B cell (primary cell): ENCODE measurements around the gene UQCR11. TPM values are rescaled to one million over a fixed set of nuclear protein-coding genes. Genes with fewer than 3 reads are reported as not detected.

Experiments
- ATAC-seq: fragments of 200-7000 bp; cut with Tn5 transposase; one replicate; pipeline ENCODE4 v1.10.0; 2021; ENCODE audit warnings: low read depth, mild to moderate bottlenecking, moderate number of reproducible peaks, moderate library complexity
- CTCF ChIA-PET: fragments of 350-600 bp; sonication (Branson Sonifier 250); formaldehyde crosslinking; loops from one replicate; lab custom pipeline; 2021; ENCODE audit warnings: antibody characterized with exemption, inconsistent platforms; lab: Charles Lee
- POLR2A ChIA-PET: fragments of 350-600 bp; sonication (Branson Sonifier 250); formaldehyde crosslinking; loops from one replicate; lab custom pipeline; 2021; ENCODE audit warnings: antibody characterized with exemption; lab: Charles Lee
- DNase-seq: peaks from one replicate; pipeline ENCODE4 v3.0.0; 2013
- H2AFZ ChIP-seq: 2 replicates; pipeline ENCODE4 v1.6.1; 2012; ENCODE audit warnings: mild to moderate bottlenecking, low read depth, low read length; ENCODE audit not compliant: insufficient read depth, poor library complexity, severe bottlenecking
- H3K27ac ChIP-seq, 2 donors: 1 replicate in 1 of 2; 2 replicates in 1 of 2; pipeline ENCODE4 v1.5.1; 2012 to 2013; ENCODE audit warnings: low read length in 2 of 2, mild to moderate bottlenecking in 2 of 2, moderate library complexity in 1 of 2
- H3K27me3 ChIP-seq, 4 experiments: fragments of 200-600 bp in 1 of 4; sonication (generic) in 1 of 4; replicated peaks in 1 of 4; 1 replicate in 2 of 4; 2 replicates in 2 of 4; pipeline versions ENCODE4 v1.6.1 to v1.7.0; 2013 to 2016; ENCODE audit warnings: low read length in 3 of 4, mild to moderate bottlenecking in 2 of 4, mixed read lengths in 1 of 4, moderate library complexity in 1 of 4; ENCODE audit not compliant: insufficient read depth in 4 of 4, control insufficient read depth in 3 of 4; ENCODE audit errors: control extremely low read depth in 1 of 4
- H3K36me3 ChIP-seq, 2 experiments: replicated peaks in 1 of 2; 1 replicate in 1 of 2; 2 replicates in 1 of 2; pipeline versions ENCODE4 v1.6.1 to v1.7.1; 2013; ENCODE audit warnings: low read length in 1 of 2; ENCODE audit not compliant: insufficient read depth in 2 of 2, control insufficient read depth in 1 of 2; ENCODE audit errors: control extremely low read depth in 1 of 2, extremely low read depth in 1 of 2
- H3K4me1 ChIP-seq, 2 donors: fragments of 200-600 bp in 1 of 2; sonication (generic) in 1 of 2; 1 replicate in 1 of 2; 2 replicates in 1 of 2; pipeline versions ENCODE4 v1.5.1 to v1.6.1; 2013 to 2017; ENCODE audit warnings: low read length in 2 of 2; ENCODE audit not compliant: control insufficient read depth in 2 of 2, insufficient read depth in 2 of 2
- H3K4me2 ChIP-seq: replicated peaks from 2 replicates; pipeline ENCODE3; 2012; ENCODE audit warnings: mild to moderate bottlenecking, low read depth, low read length; ENCODE audit not compliant: poor library complexity, severe bottlenecking
- H3K4me3 ChIP-seq, 5 experiments: fragments of 200-600 bp in 1 of 5; sonication (generic) in 1 of 5; 1 replicate in 3 of 5; 2 replicates in 2 of 5; pipeline versions ENCODE4 v1.5.1 to v1.7.0; 2011 to 2016; ENCODE audit warnings: low read length in 4 of 5, mild to moderate bottlenecking in 4 of 5, low read depth in 2 of 5, control low read depth in 1 of 5, moderate library complexity in 1 of 5; ENCODE audit not compliant: insufficient read depth in 1 of 5; ENCODE audit errors: control extremely low read depth in 1 of 5, extremely low read depth in 1 of 5
- H3K79me2 ChIP-seq: fragments of 200-600 bp; sonication (generic); one replicate; pipeline ENCODE4 v1.6.0; 2016; ENCODE audit warnings: low read length; ENCODE audit not compliant: control insufficient read depth, insufficient read depth
- H3K9ac ChIP-seq: fragments of 200-600 bp; sonication (generic); 2 replicates; pipeline ENCODE4 v1.6.1; 2017; ENCODE audit warnings: mild to moderate bottlenecking, low read length, moderate library complexity
- H3K9me3 ChIP-seq, 3 donors: one replicate each; pipeline versions ENCODE4 v1.6.1 to v1.7.1; 2013; ENCODE audit warnings: low read length in 2 of 3; ENCODE audit not compliant: control insufficient read depth in 2 of 3, insufficient read depth in 1 of 3; ENCODE audit errors: control extremely low read depth in 1 of 3
- H4K20me1 ChIP-seq: 2 replicates; pipeline ENCODE4 v1.6.0; 2012; ENCODE audit warnings: mild to moderate bottlenecking, low read length; ENCODE audit not compliant: insufficient read depth, control insufficient read depth, poor library complexity, severe bottlenecking
- H3K27ac Mint-ChIP-seq: one replicate; pipeline ENCODE4 v1.8.0; 2021; ENCODE audit warnings: mixed read lengths
- H3K27me3 Mint-ChIP-seq: one replicate; pipeline ENCODE4 v1.8.0; 2021; ENCODE audit warnings: mixed read lengths
- H3K4me1 Mint-ChIP-seq: one replicate; pipeline ENCODE4 v1.8.0; 2021; ENCODE audit warnings: mixed read lengths
- H3K4me3 Mint-ChIP-seq: one replicate; pipeline ENCODE4 v1.8.0; 2021; ENCODE audit warnings: mixed read lengths
- H3K9me3 Mint-ChIP-seq: one replicate; pipeline ENCODE4 v1.8.0; 2022; ENCODE audit warnings: mixed read lengths; ENCODE audit not compliant: insufficient read depth
- CTCF ChIP-seq: fragments of 200-600 bp; IDR thresholded peaks from one replicate; pipeline ENCODE4 v1.8.0; 2022; ENCODE audit warnings: antibody characterized with exemption, mild to moderate bottlenecking
- EZH2 ChIP-seq: IDR thresholded peaks from 2 replicates; pipeline ENCODE4 v1.6.1; 2012; ENCODE audit warnings: borderline replicate concordance, low read depth, mild to moderate bottlenecking, moderate library complexity, low read length; ENCODE audit not compliant: insufficient read depth, poor library complexity, severe bottlenecking
- WGBS: methylation state at CpG from one replicate; pipeline ENCODE4 v1.1.5; 2013; ENCODE audit warnings: missing lambda C conversion rate; ENCODE audit not compliant: insufficient coverage; 5-methylcytosine and 5-hydroxymethylcytosine counted together
- intact Hi-C: fragments of 100-400 bp; cut with micrococcal nuclease; formaldehyde crosslinking; loops from one replicate; pipeline ENCODE4 v1.10.0; 2022
- polyA plus RNA-seq: library from polyadenylated mRNA; depleted of rRNA; stranded (reverse); fragments of >200 nt; gene quantifications from 2 replicates; pipeline ENCODE4 v1.2.3, GENCODE V29; 2012
- total RNA-seq, 2 donors: library from RNA; stranded (reverse); fragments of 120-200 nt in 1 of 2; gene quantifications; 1 replicate in 1 of 2; 2 replicates in 1 of 2; pipeline versions ENCODE4 v1.2.3 to v1.2.4, GENCODE V29; 2013 to 2022

The UQCR11 gene
- total and polyA plus RNA-seq, 2 donors (not counting 1 experiment from before 2014, with no cell fraction given): 59.5 to 66.8 TPM

- CTCF ChIA-PET: no interaction called here
- WGBS: 91% methylated on average over 41 of the region's 41 CpGs
- H3K27me3 ChIP-seq: no peaks in the 10 kb centered on the region
- H3K4me3 Mint-ChIP-seq: no peak overlapping the region
- no peaks in the 10 kb centered on the region for H3K4me1 Mint-ChIP-seq
- peaks cover 15% of the 10 kb centered on the region for H4K20me1 ChIP-seq
- DNase-seq (no peak), ATAC-seq (no peak)
- H3K36me3 ChIP-seq: peaks cover 0 to 45% of the 10 kb centered on the region in 2 experiments
- TF ChIP-seq EZH2: no peak
- no peak for TF ChIP-seq CTCF
- H3K9me3 Mint-ChIP-seq: no peaks in the 10 kb centered on the region
- no peak overlapping the region for H3K4me3 ChIP-seq
- intact Hi-C loops: no loop called here
- H3K27ac Mint-ChIP-seq: no peak overlapping the region
- no peak overlapping the region for H3K4me2 ChIP-seq
- H3K4me1 ChIP-seq: no peaks in the 10 kb centered on the region
- POLR2A ChIA-PET: interaction anchor here (0.6 kb wide), 2 partner anchors 139 to 169 kb away, joined by 3 to 4 read pairs; no protein-coding TSS in a partner anchor
- no peaks in the 10 kb centered on the region for H3K27me3 Mint-ChIP-seq
- no peaks in the 10 kb centered on the region for H3K9me3 ChIP-seq
- no peak overlapping the region for H3K9ac ChIP-seq
- no peak overlapping the region for H3K27ac ChIP-seq
- peaks cover 19% of the 10 kb centered on the region for H3K79me2 ChIP-seq
- no peak overlapping the region for H2AFZ ChIP-seq
Measured at GRCh38 chr19:1577090-1577928, 28.0 kb downstream of the UQCR11 start.
